HG03097 (cell line): Measurements from ENCODE around the gene INTS3.
A peak's percentile ranks its signal among the peaks of the same experiment; 100 is the strongest.
"Not testable (repeated sequence)": the region's sequence is repeated elsewhere in the genome, so short reads cannot be mapped to it uniquely, and the experiment has no call there.

Experiments
- ATAC-seq: cut with Tn5 transposase; IDR thresholded peaks from one replicate; pipeline ENCODE4 v1.9.1; 2021; ENCODE audit not compliant: unreplicated experiment, low FRiP score

The INTS3 gene

GRCh38 chr1:153750026-153750995 is 22.5 kb downstream of the INTS3 start:
- ATAC-seq, result no peak

GRCh38 chr1:153752072-153752471 is 24.2 kb downstream of the INTS3 start:
- ATAC-seq, result no peak

- no peak for ATAC-seq
Observed at GRCh38 chr1:153752571-153753195, 24.8 kb downstream of the INTS3 start.

- ATAC-seq, result no peak
Observed at GRCh38 chr1:153754266-153754665, 26.4 kb downstream of the INTS3 start.

- ATAC-seq, result no peak
Observed at GRCh38 chr1:153760440-153760839, 32.6 kb downstream of the INTS3 start.

- no peak for ATAC-seq
Observed at GRCh38 chr1:153763365-153764225, 35.7 kb downstream of the INTS3 start.

- no peak for ATAC-seq
Observed at GRCh38 chr1:153764310-153764709, 36.5 kb downstream of the INTS3 start.

- not testable (repeated sequence) for ATAC-seq
Observed at GRCh38 chr1:153766663-153767062, 38.8 kb downstream of the INTS3 start.

GRCh38 chr1:153767519-153767918 is 39.7 kb downstream of the INTS3 start:
- no peak for ATAC-seq

GRCh38 chr1:153768316-153769181 is 40.7 kb downstream of the INTS3 start:
- no peak for ATAC-seq

GRCh38 chr1:153769221-153769620 is 41.4 kb downstream of the INTS3 start:
- no peak for ATAC-seq

- no peak for ATAC-seq
Observed at GRCh38 chr1:153770797-153771196, 42.9 kb downstream of the INTS3 start.

- ATAC-seq, result no peak
Observed at GRCh38 chr1:153771261-153771660, 43.4 kb downstream of the INTS3 start.

GRCh38 chr1:153771841-153772593 is 44.2 kb downstream of the INTS3 start:
- no peak for ATAC-seq

GRCh38 chr1:153773096-153773921 is 45.5 kb downstream of the INTS3 start:
- ATAC-seq, result no peak

GRCh38 chr1:153774026-153774595 is 46.3 kb downstream of the INTS3 start:
- ATAC-seq, result no peak

- peak; percentile 18 for ATAC-seq
Observed at GRCh38 chr1:153774780-153775457, 47.1 kb downstream of the INTS3 start, which contains the start of gene SLC27A3. Gene SLC27A3 (plus strand): TSS chr1:153775407. CDS start chr1:153775498, 91 bp downstream.
